ENCODE results near the gene ZC3H12D.

DNA sequence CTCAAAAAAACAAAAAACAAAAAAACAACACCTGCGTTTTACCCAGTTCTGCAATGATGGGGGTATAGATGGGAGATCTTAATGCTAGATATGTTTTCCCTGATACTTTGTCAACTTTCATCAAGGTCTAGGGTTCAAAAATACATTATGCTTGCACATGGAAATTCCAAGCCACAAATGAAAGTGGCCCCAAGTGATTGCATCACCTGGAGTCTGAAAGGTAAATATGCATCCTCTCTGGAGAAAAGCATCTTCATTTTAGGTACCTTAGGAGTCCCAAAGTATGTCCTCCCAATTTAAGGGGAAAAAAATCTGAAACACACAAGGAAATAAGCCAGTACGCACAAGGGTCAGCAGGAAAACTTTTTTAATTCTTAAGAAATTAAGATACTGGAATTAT is 12.6 kb upstream of the ZC3H12D start:
- TF ChIP-seq, protein P1, sequence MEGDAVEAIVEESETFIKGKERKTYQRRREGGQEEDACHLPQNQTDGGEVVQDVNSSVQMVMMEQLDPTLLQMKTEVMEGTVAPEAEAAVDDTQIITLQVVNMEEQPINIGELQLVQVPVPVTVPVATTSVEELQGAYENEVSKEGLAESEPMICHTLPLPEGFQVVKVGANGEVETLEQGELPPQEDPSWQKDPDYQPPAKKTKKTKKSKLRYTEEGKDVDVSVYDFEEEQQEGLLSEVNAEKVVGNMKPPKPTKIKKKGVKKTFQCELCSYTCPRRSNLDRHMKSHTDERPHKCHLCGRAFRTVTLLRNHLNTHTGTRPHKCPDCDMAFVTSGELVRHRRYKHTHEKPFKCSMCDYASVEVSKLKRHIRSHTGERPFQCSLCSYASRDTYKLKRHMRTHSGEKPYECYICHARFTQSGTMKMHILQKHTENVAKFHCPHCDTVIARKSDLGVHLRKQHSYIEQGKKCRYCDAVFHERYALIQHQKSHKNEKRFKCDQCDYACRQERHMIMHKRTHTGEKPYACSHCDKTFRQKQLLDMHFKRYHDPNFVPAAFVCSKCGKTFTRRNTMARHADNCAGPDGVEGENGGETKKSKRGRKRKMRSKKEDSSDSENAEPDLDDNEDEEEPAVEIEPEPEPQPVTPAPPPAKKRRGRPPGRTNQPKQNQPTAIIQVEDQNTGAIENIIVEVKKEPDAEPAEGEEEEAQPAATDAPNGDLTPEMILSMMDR (IDR thresholded peaks at IDR 0.05; ENCODE audit: borderline replicate concordance, extremely low read depth, low read length, poor library complexity, severe bottlenecking), result no peak
- no peak for TF ChIP-seq EZH2 (IDR thresholded peaks at IDR 0.05; ENCODE audit: borderline replicate concordance, low read depth, low read length, severe bottlenecking)
